Measurements from ENCODE around the gene ADAMTS9.

Gene ADAMTS9

GRCh38 chr3:64651741-64652241, 36.0 kb downstream of the ADAMTS9 start:
- DNase-seq, result no peak

DNA sequence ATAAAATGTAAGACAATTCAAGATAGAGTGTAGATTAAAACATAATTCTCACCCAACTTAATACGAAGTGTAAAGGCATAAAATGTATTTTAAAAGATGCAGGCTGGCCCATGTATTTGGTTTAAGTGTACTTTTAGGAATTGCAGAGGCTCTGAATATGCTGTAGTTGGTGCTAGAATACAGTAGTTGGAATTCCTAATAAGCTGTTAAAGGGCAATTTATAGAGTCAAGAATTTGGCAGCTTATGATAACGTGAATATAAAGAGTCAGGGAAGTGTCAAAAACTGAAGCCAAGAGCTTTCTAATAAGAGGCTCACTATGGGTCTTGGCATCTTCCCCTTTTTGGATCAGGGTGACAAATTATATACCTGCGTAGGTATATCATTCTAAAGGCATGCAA, 36.5 kb downstream of the ADAMTS9 start:
- DNase-seq, result no peak

- DNase-seq, result no peak
Measured at GRCh38 chr3:64650715-64651114, 37.1 kb downstream of the ADAMTS9 start.

- no peak for DNase-seq
Measured at GRCh38 chr3:64650096-64650622, 37.6 kb downstream of the ADAMTS9 start.

DNA sequence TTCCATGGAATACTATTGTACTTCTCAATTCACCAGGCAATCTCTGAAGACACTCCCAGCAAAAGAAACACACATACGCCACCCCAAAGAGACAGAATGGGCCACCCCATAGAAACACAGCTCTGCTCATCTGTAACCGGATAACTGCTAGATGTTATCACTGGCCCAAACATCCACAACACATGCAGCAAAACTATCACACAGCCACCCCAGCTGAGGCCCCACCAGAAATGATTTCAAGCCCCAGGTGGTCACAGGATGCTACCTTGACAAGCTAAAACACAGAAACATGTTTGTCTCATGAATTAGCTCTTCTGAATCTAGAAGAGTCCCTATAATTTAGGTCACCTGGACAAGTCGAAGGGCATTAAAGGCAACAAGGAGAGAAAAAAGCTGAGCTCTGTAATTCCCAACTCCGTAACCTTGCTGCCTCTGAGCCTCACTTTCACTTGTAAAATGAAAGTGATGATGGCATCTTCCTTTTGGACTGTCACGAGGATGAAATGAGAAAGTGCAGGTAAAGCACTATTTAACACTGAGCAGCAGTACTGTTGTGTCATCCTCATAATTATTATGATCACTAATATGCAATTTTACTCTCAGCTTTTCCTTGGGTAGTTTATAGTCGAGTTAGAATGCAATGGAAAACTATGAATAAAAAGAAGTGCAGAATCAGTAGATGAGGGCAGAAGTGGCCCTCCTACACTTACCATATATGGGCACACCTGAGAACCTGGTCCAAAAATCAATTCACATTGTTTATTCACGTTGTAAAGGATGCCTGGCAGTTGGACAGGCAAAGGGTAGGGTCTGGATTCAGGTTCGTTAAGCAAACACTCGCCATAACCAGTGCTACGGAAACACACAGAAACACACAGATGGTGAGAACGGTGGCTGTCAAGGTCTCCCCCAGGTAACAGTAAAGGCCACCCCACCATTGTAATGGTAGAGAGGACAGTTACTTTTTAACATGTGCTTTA, 38.6 kb downstream of the ADAMTS9 start:
- no peak for DNase-seq

DNA sequence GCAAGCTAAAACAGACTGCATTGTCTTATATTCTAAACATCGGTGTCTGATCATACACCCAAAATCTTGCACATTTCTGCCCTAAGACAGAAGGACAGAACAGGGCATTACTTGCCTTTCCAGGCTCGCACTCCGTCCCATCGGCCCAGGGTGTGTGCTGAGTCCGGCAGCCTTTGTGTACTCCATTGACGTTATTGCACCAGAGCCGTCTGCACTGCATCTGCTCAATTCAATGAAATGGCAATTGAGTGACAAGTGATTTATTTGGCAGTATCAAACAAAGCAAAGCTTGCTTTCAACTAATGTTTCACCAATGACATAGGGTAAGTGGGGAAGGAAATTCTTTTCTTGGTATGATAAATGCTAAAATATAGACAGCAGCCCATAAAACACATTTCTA, 40.0 kb downstream of the ADAMTS9 start:
- DNase-seq, result no peak

- no peak for DNase-seq
Measured at GRCh38 chr3:64645243-64645642, 42.6 kb downstream of the ADAMTS9 start.

DNA sequence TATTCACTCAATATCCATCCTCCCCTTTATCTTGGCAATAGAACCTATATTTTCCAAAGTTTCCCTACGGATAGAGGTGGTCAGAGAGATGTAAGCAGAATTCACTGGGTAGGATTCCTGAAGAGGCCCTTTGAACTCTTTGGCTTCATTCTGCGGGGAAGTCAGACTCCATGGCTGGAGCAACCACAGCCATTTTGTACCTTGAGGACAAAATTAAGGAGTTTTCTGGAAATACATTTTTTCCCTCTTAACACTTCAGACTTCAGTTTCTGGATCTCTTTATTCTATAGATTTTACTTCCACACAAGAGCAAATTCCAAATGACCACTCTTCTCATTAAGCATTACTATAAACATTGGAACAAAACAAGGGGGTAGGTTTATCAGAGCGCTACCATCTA, 43.3 kb downstream of the ADAMTS9 start:
- DNase-seq, result no peak

DNA sequence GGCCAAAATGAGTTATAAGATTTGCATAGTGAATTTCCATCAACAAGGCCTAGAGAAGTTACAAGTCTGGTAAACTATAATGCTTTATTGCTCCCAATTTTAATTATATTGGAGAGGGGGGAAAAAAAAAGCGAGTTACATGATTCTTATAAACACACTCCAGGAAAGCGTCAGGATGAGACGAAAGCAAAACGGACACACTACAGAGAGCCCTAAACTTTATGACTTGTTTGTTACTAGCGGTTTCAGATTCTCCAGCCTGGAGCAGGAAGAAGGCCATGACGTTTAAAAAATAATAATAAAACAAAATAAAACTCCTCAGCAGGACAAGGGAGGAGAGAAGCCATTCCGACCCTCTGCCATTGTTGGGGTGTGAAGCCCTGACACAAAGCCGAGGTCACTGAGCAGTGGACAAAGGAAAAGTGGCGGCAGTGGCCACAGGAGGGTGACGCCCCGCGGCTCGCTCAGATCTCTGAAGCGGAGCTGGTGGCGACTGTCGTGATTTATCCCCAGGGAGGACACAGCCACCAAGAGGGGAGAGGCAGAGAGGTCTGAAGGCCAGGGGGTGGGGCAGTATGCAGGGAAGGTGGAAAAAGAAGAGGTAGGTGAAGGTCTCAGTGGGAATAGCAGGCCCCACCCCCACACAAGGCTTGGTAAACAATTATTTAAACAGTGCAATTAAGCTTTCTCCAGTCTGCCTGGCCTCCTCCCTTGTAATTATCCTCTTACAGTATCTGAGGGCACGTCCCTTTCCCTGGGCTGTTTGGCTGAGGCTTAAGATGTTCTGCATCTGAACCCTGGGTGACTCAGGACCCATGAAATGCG, 45.3 kb downstream of the ADAMTS9 start:
- no peak for DNase-seq

GRCh38 chr3:64638981-64639481, 48.8 kb downstream of the ADAMTS9 start:
- DNase-seq, result no peak

GRCh38 chr3:64638511-64638910, 49.3 kb downstream of the ADAMTS9 start:
- no peak for DNase-seq

GRCh38 chr3:64634417-64634816, 53.4 kb downstream of the ADAMTS9 start:
- no peak for DNase-seq

DNA sequence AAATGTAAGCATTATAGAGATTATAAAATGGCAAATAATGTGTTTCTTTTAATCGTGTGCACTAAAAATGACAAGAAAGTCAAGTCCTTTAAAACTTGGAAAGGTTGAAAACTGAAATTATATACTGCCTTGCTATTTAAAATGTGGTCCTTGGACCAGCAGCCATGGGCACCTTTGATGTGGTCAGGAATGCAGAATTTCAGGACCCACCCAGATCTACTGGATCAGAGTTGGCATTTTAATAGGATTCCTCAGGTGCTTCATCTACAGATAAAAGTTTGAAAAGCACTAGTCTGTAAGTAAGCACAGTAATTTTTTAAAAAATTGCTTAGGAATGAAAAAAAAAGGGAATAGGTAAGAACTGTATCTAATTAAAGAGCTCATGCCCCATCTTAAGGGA, 55.8 kb downstream of the ADAMTS9 start:
- no peak for DNase-seq

GRCh38 chr3:64627471-64628321, 60.1 kb downstream of the ADAMTS9 start:
- DNase-seq, result no peak

GRCh38 chr3:64627042-64627441, 60.8 kb downstream of the ADAMTS9 start:
- no peak for DNase-seq

GRCh38 chr3:64625381-64625780, 62.4 kb downstream of the ADAMTS9 start:
- DNase-seq, result no peak

- no peak for DNase-seq
Measured at GRCh38 chr3:64623125-64623524, 64.7 kb downstream of the ADAMTS9 start.

DNA sequence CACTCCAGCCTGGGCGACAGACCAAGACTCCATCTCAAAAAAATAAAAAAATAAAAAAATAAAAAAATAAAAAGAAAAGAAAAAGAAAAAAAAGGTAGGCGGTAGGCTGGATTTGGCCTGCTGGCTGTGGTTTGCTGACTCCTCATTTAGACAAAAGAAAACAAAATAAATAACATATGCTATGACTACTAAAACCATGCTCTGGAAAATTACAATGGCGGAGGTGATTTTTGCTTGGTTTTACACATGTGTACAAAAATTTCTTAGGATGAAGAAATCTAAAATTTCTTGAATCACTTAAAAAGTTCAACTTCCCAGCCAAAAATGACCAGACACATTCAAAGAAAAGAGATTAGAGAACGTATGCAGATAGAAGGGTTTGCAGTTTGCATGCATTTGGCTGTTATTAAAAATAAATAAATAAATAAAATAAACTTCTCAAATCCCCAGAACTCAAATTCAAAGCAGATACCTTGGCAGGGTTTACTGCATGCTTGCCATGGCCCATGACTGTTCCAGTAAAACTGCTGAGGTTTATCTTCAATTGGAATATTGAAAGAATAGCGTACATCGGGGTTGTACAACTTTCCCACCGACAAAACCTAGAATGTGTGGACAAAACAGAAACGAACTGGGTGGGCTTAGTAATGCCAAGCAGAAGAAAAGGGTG, 65.9 kb downstream of the ADAMTS9 start:
- DNase-seq, result no peak

GRCh38 chr3:64621275-64621674, 66.5 kb downstream of the ADAMTS9 start:
- no peak for DNase-seq

GRCh38 chr3:64620020-64620419, 67.8 kb downstream of the ADAMTS9 start:
- no peak for DNase-seq

- DNase-seq, result no peak
Measured at GRCh38 chr3:64619216-64619615, 68.6 kb downstream of the ADAMTS9 start.

DNA sequence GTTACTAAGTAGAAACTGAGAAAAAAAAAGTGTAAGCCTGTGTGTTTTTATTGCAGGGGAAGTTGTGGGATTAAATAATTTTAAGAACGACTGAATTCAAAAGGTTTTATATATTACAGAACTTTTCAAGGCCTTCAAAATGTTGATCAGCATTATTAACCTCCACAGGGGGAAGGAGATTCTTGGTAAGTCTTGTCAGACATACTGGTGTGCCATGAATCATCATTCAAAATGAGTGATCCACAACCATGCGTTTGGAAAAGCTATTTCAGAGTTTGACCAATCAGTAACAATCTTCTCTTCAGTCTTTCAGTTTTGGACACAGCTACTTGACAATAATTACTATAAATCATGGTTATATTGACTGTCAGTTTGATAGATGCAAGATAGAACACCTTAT, 70.2 kb downstream of the ADAMTS9 start:
- no peak for DNase-seq

Measured in NCI-H1694 treated with DMSO at 0.1 percent for 48 hours (cell line).